Lower lobe of right lung (tissue), 2 donors: Measurements from ENCODE around the gene PPEF1. TPM values are rescaled to one million over a fixed set of nuclear protein-coding genes. Genes with fewer than 3 reads are reported as not detected.

Experiments
- ATAC-seq, 2 donors: fragments of 200-7000 bp; cut with Tn5 transposase; one replicate each; pipeline ENCODE4 v1.9.1; 2020 to 2022; ENCODE audit warnings: mild to moderate bottlenecking in 2 of 2, moderate library complexity in 2 of 2
- DNase-seq: peaks from one replicate; pipeline ENCODE4 v3.0.0-alpha.2; 2020
- H3K27ac ChIP-seq: fragments of 200-600 bp; one replicate; pipeline ENCODE4 v1.8.0; 2022
- H3K27me3 ChIP-seq: fragments of 200-600 bp; one replicate; pipeline ENCODE4 v1.8.0; 2022; ENCODE audit warnings: low read depth
- H3K36me3 ChIP-seq: fragments of 200-600 bp; one replicate; pipeline ENCODE4 v1.8.0; 2022; ENCODE audit warnings: mild to moderate bottlenecking
- H3K4me1 ChIP-seq: fragments of 200-600 bp; one replicate; pipeline ENCODE4 v1.8.0; 2022
- H3K4me3 ChIP-seq: fragments of 200-600 bp; one replicate; pipeline ENCODE4 v1.8.0; 2022; ENCODE audit warnings: mild to moderate bottlenecking
- H3K9me3 ChIP-seq: fragments of 200-600 bp; one replicate; pipeline ENCODE4 v1.8.0; 2022
- intact Hi-C: fragments of 100-400 bp; cut with DNase I; formaldehyde crosslinking; loops from one replicate; pipeline ENCODE4 v1.11.0; 2022
- total RNA-seq: library from RNA; stranded (reverse); fragmentation: NEBNext Ultra II Directional; extraction: Animal tissue kit (Norgen Biotek cat#: 25700); gene quantifications from one replicate; pipeline ENCODE4 v1.2.1, GENCODE V29; 2021
- TF ChIP-seq, protein P1 (sequence below): fragments of 200-600 bp; IDR thresholded peaks from one replicate; pipeline ENCODE4 v1.8.0; 2022; ENCODE audit warnings: antibody characterized with exemption, mild to moderate bottlenecking
- donor health status: DM: no; HTN: yes; CAD: no; lungs with severe emphysema.

Gene PPEF1
- total RNA-seq, 1 donor from 2014 or later: 0.71 TPM

DNA sequence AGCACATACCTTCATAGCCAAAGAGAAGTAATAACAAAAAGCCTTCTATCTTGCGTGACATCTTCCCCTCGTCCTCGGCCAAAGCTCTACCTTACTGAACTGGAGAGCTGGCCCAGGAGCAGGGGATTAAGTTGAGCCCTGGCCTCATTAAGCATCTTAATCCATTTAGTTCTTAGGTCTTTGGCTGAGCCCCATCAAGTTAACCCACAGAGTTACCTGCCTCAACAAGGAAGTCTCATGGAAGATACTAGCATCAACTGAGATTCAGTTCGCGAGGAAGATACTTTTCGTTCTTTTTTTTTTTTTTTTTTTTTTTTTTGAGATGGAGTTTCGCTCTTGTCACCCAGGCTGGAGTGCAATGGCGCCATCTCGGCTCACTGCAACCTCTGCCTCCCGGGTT is 35.4 kb upstream of the PPEF1 start, which contains the start of gene RS1:
TSS of gene RS1 (minus strand) at position 101 of the 400 bp plus-strand sequence. CDS start at position 61, 40 bp downstream.
- intact Hi-C loops: no loop called here
- ATAC-seq: no peak
- TF ChIP-seq, protein P1, sequence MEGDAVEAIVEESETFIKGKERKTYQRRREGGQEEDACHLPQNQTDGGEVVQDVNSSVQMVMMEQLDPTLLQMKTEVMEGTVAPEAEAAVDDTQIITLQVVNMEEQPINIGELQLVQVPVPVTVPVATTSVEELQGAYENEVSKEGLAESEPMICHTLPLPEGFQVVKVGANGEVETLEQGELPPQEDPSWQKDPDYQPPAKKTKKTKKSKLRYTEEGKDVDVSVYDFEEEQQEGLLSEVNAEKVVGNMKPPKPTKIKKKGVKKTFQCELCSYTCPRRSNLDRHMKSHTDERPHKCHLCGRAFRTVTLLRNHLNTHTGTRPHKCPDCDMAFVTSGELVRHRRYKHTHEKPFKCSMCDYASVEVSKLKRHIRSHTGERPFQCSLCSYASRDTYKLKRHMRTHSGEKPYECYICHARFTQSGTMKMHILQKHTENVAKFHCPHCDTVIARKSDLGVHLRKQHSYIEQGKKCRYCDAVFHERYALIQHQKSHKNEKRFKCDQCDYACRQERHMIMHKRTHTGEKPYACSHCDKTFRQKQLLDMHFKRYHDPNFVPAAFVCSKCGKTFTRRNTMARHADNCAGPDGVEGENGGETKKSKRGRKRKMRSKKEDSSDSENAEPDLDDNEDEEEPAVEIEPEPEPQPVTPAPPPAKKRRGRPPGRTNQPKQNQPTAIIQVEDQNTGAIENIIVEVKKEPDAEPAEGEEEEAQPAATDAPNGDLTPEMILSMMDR: no peak

DNA sequence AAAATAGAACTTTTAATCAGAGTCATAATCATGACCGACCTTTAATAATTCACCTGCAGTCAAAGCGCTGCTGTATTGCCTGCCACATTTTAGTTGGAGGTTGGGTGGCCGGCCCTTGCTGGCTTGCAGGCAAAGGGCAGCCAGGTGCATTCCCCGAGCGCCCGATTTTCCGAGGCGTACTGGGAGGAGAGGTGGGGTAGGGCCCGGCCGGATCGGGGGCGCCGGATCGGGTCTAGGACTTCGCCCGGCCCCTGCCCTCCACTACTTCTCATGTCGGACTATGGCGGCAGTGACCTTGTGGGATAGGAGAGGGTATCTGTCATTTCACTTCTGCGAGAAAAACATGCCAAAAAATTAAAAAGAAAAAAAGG is 33.0 kb upstream of the PPEF1 start:
- intact Hi-C loops: no loop called here

More for the DNA sequence above, 35.4 kb upstream of the PPEF1 start, which contains the start of gene RS1:
- Histone ChIP-seq H3K27ac (no peak within 1 kb of the TSS), H3K9me3 (no peaks in the 10 kb centered on the region), H3K4me3 (no peak within 1 kb of the TSS), H3K27me3 (no peaks in the 10 kb centered on the region), H3K4me1 (no peaks in the 10 kb centered on the region), H3K36me3 (no peaks in the 10 kb centered on the region)
- no peak for DNase-seq

DNA sequence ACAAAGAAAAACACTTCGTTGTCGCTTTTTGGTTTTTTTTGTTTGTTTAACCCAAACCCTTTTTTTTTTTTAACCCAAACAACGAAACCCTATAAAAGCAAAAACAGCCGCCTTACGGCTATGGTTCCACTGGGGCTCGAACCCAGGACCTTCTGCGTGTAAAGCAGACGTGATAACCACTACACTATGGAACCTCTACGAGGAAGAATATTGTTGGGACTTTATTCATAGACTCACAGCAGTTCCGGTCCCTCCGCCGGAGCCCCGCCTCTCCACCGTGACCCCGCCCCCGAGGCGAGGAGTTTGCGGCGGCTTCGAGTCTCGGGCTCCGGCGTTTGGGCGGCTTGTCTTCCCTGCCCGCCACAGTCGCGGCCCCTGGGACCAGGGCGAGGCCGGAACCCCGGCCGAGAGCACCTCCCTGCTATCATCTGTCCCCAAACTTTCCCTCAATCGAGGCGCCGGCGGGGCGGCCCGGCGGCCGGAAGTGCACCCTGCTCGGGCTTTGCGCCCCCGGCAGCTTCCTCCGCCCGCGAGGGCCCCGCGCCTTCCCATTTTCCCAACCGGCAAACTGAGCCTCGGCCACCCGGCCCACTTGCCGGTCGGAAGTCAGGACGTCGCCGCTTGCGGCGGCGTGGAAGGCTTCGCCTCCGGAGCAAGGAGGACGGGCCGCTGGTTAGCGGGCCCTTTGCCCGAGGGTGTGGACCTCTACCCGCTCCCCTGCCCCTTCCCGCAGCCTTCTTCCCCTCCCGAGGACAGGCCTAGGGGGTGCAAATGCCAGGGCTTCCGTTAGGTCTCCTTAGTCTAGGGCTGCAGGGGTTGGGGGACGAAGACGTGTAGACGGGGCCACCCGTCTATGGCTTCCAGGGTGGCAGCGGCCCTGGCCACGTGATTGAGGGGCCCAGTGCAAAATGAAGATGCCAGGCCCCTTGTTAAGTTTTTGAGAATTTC is 32.4 kb upstream of the PPEF1 start:
- Histone ChIP-seq H3K4me3 (peak overlapping the region; percentile 61), H3K36me3 (no peaks in the 10 kb centered on the region), H3K4me1 (no peaks in the 10 kb centered on the region), H3K27ac (peak overlapping the region; percentile 89), H3K27me3 (no peaks in the 10 kb centered on the region), H3K9me3 (no peaks in the 10 kb centered on the region)
- ATAC-seq (peak; percentile 94 to 98), DNase-seq (peak; percentile 79)
- intact Hi-C loops: no loop called here
- TF ChIP-seq, protein P1: no peak

More for the DNA sequence above, 33.0 kb upstream of the PPEF1 start:
- H3K27ac ChIP-seq: peak overlapping the region; percentile 89
- TF ChIP-seq, protein P1: no peak
- H3K36me3 ChIP-seq: no peaks in the 10 kb centered on the region
- no peaks in the 10 kb centered on the region for H3K4me1 ChIP-seq
- peak overlapping the region; percentile 61 for H3K4me3 ChIP-seq
- peak; percentile 61 to 71 for ATAC-seq
- no peaks in the 10 kb centered on the region for H3K27me3 ChIP-seq
- no peaks in the 10 kb centered on the region for H3K9me3 ChIP-seq
- DNase-seq: peak; percentile 57

DNA sequence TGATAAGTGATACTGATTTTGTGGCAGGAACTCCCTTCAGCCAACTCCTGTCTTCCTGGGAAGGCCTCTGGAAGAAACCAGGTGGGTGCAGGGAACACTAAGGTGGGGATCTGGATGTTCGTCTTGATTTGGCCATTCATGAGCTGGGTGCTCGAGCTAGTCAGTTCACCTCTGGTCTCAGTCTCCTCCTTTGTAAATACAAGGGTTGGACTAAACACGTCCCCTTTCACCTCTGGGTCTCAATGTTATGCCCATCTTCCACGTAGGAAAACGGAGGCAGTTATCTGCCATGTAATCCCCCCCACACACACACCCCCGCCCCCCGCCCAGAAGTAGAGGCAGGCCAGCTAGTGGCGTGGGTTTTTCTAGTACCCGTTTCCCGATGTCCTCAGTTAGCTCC is 31.4 kb upstream of the PPEF1 start:
- TF ChIP-seq, protein P1: no peak
- Histone ChIP-seq H3K4me1 (no peaks in the 10 kb centered on the region), H3K4me3 (no peak overlapping the region), H3K27me3 (no peaks in the 10 kb centered on the region), H3K9me3 (no peaks in the 10 kb centered on the region), H3K36me3 (no peaks in the 10 kb centered on the region), H3K27ac (no peak overlapping the region)
- intact Hi-C loops: no loop called here
- ATAC-seq (no peak), DNase-seq (no peak)

DNA sequence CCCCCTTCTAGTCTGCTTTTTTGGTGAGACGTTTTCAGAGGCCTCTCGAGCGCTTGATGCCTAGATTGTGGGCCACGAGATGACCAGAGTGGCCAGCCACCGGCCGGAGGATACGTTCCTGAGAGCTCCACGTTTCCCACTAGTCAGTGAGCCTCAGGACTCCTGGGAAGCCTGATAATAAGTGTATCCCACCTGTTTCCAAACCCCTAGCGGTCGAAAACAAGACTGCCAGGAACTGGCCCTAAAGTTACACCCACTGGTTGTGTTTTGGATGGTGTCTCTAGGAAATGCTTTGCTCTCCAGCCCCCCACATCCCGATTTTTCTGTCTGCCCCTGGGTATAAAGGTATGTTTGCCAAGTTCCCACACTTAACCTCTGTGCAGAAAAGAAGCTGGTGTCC is 31.0 kb upstream of the PPEF1 start:
- no peak for ATAC-seq
- no peak overlapping the region for H3K27ac ChIP-seq
- intact Hi-C loops: no loop called here
- no peaks in the 10 kb centered on the region for H3K36me3 ChIP-seq
- H3K4me3 ChIP-seq: no peak overlapping the region
- H3K27me3 ChIP-seq: no peaks in the 10 kb centered on the region
- no peaks in the 10 kb centered on the region for H3K9me3 ChIP-seq
- TF ChIP-seq, protein P1: no peak
- no peak for DNase-seq
- no peaks in the 10 kb centered on the region for H3K4me1 ChIP-seq
